Stimulated activated CD4-positive, alpha-beta T cell treated with anti-CD3 and anti-CD28 coated beads, Interleukin-4, amount 100 ng/mL, for 24 hours (primary cell): ENCODE data around the gene CTNNA3.

Source experiments
- DNase-seq: peaks from one replicate; pipeline ENCODE4 v3.0.0-alpha.2; 2020

The CTNNA3 gene

GRCh38 chr10:66996996-66997395 lies 699.0 kb downstream of the CTNNA3 start:
- no peak for DNase-seq

- no peak for DNase-seq
Observed at GRCh38 chr10:66990143-66990830, 705.7 kb downstream of the CTNNA3 start.

DNA sequence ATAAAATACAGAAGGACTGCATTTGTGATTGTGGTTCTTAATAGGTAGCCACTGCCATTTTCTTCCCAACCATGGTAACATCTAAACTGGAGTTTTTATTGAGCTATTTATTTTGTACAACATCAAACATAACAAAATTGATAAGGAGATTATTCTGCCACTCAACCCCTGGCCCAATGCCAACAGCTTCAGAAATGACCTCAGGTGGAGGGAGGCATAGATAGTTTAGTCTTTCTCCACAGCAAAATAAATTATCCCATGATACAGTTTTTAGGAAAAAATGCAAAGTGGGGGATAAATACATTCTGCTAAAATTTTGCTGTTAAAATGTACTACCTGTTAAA lies 712.5 kb downstream of the CTNNA3 start:
- no peak for DNase-seq

- DNase-seq = no peak
Observed at GRCh38 chr10:66982792-66983474, 713.1 kb downstream of the CTNNA3 start.

DNA sequence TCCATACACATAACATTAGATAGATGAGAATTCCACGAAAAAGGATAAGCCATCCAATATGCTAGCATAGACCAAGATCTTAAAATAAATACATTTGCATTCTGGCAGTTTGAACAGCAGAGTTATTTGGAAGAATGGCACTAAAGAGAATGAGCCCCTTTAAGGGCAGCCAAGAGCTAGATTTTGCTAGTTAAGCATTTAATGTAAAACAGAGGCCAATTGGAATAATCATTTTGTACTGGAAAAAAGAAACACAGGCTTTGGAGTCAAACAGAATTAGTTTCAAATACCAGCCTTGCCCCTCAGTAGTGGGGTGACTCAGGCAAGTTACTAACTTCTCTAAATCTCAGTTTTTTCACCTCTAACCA lies 714.0 kb downstream of the CTNNA3 start:
- no peak for DNase-seq

- DNase-seq = no peak
Observed at GRCh38 chr10:66981361-66982052, 714.5 kb downstream of the CTNNA3 start.

- no peak for DNase-seq
Observed at GRCh38 chr10:66980246-66980815, 715.7 kb downstream of the CTNNA3 start.

GRCh38 chr10:66964946-66965345 lies 731.0 kb downstream of the CTNNA3 start:
- DNase-seq = no peak

GRCh38 chr10:66958466-66958865 lies 737.5 kb downstream of the CTNNA3 start:
- no peak for DNase-seq

GRCh38 chr10:66951896-66952295 lies 744.1 kb downstream of the CTNNA3 start:
- DNase-seq = no peak

- no peak for DNase-seq
Observed at GRCh38 chr10:66943590-66943989, 752.4 kb downstream of the CTNNA3 start.

- DNase-seq = no peak
Observed at GRCh38 chr10:66942407-66942806, 753.6 kb downstream of the CTNNA3 start.

- no peak for DNase-seq
Observed at GRCh38 chr10:66941491-66941890, 754.5 kb downstream of the CTNNA3 start.

DNA sequence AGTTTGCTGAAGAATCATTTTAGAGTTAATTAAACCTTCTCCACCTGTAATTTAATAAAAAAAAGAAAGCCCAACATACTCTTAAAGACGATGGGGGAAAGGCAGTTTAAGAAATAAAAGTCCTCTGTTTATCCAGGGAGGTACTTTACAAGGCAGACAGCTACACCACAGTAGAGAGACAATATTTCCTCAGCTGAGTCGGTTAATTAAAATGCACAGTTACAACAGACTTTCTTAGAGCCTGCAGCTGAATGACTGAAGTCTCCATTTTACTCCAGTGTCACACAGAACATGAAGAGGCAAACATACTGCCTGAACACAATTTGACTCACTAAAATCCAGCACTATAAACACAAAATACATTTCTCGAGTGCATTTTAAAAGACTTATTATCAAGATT lies 755.0 kb downstream of the CTNNA3 start:
- DNase-seq = no peak

DNA sequence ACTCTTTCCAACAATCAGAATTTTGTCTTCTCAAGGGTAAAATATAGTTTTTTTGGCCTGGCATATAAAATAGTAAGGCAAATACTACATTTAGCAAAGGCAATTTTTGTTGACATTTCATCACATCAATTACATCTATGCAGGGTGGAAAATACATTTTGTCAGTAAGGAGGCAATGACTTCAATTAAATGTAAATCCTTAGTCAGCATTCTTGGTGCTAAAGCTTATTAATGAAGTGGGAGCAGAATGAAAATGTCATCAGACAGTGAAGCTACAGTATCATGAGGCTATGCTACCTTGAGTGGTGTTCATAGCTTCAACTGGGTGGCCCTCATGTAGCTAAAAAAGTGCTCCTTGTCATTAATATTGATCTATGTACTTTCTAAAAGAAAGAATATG lies 761.3 kb downstream of the CTNNA3 start:
- DNase-seq = no peak

DNA sequence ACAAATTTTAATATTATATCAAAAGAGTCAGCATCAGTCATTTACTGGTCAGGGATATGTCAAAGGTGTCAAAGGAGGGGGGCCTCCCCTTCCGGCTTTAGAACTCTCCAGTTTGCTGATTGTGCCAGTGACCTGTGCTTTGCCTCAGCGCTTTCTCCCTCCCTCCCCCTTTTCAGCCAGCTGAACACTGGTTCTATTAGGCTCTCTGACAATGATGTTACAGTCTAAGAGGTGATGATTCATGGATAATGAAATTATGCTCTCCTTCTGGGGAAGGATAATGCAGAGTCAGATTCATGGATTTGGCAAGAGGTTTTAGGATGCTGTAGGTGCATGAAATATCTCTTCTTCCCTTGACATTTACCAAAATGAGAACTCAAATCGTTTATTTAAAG lies 764.0 kb downstream of the CTNNA3 start:
- no peak for DNase-seq

- no peak for DNase-seq
Observed at GRCh38 chr10:66931340-66931948, 764.6 kb downstream of the CTNNA3 start.

DNA sequence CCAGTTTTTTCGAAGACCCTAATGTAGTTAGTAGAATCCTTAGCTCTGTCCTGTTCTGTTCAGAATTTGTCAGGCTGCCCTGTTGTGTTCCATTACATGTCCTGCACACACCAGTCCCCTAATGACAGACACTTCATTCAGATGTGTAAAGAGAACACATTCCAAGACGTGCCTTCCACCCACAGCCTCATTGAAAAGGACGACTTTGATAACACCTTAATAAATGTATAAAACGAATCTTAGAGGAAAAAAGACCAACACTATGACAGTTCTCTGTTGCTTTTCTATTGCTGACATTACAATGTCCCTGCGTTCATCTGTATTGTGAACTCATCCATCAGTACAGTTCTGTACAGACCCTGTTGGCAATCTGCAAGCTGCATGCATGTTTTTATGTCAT lies 766.6 kb downstream of the CTNNA3 start:
- DNase-seq = no peak

DNA sequence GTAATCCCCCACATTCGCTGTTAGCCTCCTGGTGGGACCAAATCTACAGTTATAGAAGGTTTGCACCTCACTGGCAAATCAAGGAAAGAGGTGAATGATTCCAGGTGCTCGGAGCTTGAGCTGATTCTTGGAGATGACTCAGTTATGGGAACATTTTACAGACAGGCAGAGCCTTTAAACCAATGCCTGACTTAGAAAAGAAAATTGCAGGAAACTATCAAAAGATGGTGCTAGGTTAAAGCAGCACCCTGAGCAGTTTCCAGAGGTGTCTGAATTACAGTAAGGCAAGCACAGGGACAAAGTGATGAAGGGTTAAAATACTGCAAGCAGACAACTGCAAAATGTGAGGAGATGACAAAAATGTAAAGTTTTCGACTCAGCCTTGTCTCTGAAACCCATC lies 767.2 kb downstream of the CTNNA3 start:
- no peak for DNase-seq

DNA sequence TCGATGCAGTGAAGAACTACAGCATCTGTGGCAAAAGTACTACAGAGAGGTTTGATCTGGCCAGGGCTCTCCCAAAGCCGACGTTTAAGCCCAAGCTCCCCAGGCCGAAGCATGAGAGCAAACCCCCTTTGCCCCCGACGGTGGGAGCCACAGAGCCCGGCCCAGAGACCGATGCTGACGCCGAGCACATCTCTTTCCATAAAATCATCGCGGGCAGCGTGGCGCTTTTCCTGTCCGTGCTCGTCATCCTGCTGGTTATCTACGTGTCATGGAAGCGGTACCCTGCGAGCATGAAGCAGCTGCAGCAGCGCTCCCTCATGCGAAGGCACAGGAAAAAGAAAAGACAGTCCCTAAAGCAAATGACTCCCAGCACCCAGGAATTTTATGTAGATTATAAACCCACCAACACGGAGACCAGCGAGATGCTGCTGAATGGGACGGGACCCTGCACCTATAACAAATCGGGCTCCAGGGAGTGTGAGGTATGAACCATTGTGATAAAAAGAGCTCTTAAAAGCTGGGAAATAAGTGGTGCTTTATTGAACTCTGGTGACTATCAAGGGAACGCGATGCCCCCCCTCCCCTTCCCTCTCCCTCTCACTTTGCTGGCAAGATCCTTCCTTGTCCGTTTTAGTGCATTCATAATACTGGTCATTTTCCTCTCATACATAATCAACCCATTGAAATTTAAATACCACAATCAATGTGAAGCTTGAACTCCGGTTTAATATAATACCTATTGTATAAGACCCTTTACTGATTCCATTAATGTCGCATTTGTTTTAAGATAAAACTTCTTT lies 767.8 kb downstream of the CTNNA3 start:
- DNase-seq = no peak

DNA sequence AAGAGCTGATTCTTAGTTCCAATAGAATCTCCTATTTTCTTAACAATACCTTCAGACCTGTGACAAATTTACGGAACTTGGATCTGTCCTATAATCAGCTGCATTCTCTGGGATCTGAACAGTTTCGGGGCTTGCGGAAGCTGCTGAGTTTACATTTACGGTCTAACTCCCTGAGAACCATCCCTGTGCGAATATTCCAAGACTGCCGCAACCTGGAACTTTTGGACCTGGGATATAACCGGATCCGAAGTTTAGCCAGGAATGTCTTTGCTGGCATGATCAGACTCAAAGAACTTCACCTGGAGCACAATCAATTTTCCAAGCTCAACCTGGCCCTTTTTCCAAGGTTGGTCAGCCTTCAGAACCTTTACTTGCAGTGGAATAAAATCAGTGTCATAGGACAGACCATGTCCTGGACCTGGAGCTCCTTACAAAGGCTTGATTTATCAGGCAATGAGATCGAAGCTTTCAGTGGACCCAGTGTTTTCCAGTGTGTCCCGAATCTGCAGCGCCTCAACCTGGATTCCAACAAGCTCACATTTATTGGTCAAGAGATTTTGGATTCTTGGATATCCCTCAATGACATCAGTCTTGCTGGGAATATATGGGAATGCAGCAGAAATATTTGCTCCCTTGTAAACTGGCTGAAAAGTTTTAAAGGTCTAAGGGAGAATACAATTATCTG lies 768.6 kb downstream of the CTNNA3 start:
- DNase-seq = no peak

GRCh38 chr10:66926841-66927240 lies 769.2 kb downstream of the CTNNA3 start:
- no peak for DNase-seq
